GM23338 (cell line): ENCODE data around the gene CDC14A. TPM values are rescaled to one million over a fixed set of nuclear protein-coding genes. Genes with fewer than 3 reads are reported as not detected.

ENCODE experiments used
- ATAC-seq: fragments of 200-7000 bp; cut with Tn5 transposase; 3 replicates; pipeline ENCODE4 v1.9.1; 2020
- DNase-seq: peaks from one replicate; pipeline ENCODE4 v3.0.0-alpha.2; 2015; ENCODE audit warnings: low spot score
- H2AFZ ChIP-seq: fragments of 200-600 bp; sonication (generic); 2 replicates; pipeline ENCODE4 v1.8.0; 2016; ENCODE audit warnings: antibody characterized with exemption, mild to moderate bottlenecking, moderate library complexity
- H3F3A ChIP-seq: fragments of 200-600 bp; sonication (generic); replicated peaks from 2 replicates; pipeline ENCODE4 v1.8.0; 2017; ENCODE audit warnings: antibody characterized with exemption, mixed run types, low read depth
- H3K27ac ChIP-seq: fragments of 200-600 bp; sonication (generic); 2 replicates; pipeline ENCODE4 v1.6.1; 2016; ENCODE audit warnings: low read depth
- H3K27me3 ChIP-seq: fragments of 200-600 bp; sonication (generic); 2 replicates; pipeline ENCODE4 v1.8.0; 2016; ENCODE audit warnings: mild to moderate bottlenecking, mixed run types, moderate library complexity; ENCODE audit not compliant: insufficient read depth
- H3K36me3 ChIP-seq: fragments of 200-600 bp; sonication (generic); 2 replicates; pipeline ENCODE4 v1.8.0; 2016; ENCODE audit warnings: mild to moderate bottlenecking; ENCODE audit not compliant: insufficient read depth
- H3K4me1 ChIP-seq: fragments of 200-600 bp; sonication (generic); 2 replicates; pipeline ENCODE4 v1.8.0; 2016; ENCODE audit warnings: mild to moderate bottlenecking, moderate library complexity; ENCODE audit not compliant: insufficient read depth
- H3K4me2 ChIP-seq: fragments of 200-600 bp; sonication (generic); 2 replicates; pipeline ENCODE4 v1.7.1; 2017; ENCODE audit warnings: mixed run types
- H3K4me3 ChIP-seq: fragments of 200-600 bp; sonication (generic); 2 replicates; pipeline ENCODE4 v1.6.1; 2016; ENCODE audit warnings: mixed run types
- H3K79me2 ChIP-seq: fragments of 200-600 bp; sonication (generic); replicated peaks from 2 replicates; pipeline ENCODE4 v1.8.0; 2017; ENCODE audit warnings: mild to moderate bottlenecking; ENCODE audit not compliant: insufficient read depth
- H3K9me2 ChIP-seq: fragments of 200-600 bp; sonication (generic); 2 replicates; pipeline ENCODE4 v1.8.0; 2017; ENCODE audit not compliant: insufficient read depth
- H4K20me1 ChIP-seq: fragments of 200-600 bp; sonication (generic); replicated peaks from 2 replicates; pipeline ENCODE4 v1.8.0; 2017; ENCODE audit warnings: mild to moderate bottlenecking; ENCODE audit not compliant: insufficient read depth
- H3K27ac Mint-ChIP-seq: 2 replicates; pipeline ENCODE4 v1.8.0; 2020; ENCODE audit warnings: inconsistent platforms, mild to moderate bottlenecking, moderate library complexity, mixed read lengths
- H3K27me3 Mint-ChIP-seq: 3 replicates; pipeline ENCODE4 v1.8.0; 2022; ENCODE audit warnings: low read depth, mild to moderate bottlenecking, moderate library complexity, mixed read lengths, inconsistent platforms; ENCODE audit not compliant: insufficient read depth, poor library complexity
- H3K36me3 Mint-ChIP-seq: 3 replicates; pipeline ENCODE4 v1.8.0; 2021; ENCODE audit warnings: low read depth, mild to moderate bottlenecking, inconsistent platforms, moderate library complexity, mixed read lengths
- H3K4me1 Mint-ChIP-seq: 3 replicates; pipeline ENCODE4 v1.8.0; 2020; ENCODE audit warnings: mild to moderate bottlenecking, inconsistent platforms, mixed read lengths
- H3K4me3 Mint-ChIP-seq: 3 replicates; pipeline ENCODE4 v1.8.0; 2021; ENCODE audit warnings: moderate library complexity, mild to moderate bottlenecking, inconsistent platforms, mixed read lengths
- H3K9me3 Mint-ChIP-seq: 3 replicates; pipeline ENCODE4 v1.8.0; 2020; ENCODE audit warnings: moderate library complexity, mild to moderate bottlenecking, inconsistent platforms, mixed read lengths
- POLR2AphosphoS5 ChIP-seq: IDR thresholded peaks from 2 replicates; pipeline ENCODE4 v1.6.1; 2016; ENCODE audit warnings: antibody characterized with exemption, low read depth
- REST ChIP-seq: IDR thresholded peaks from one replicate; pipeline ENCODE4 v1.6.1; 2018; ENCODE audit warnings: antibody characterized with exemption; ENCODE audit not compliant: unreplicated experiment
- STAT1 ChIP-seq: IDR thresholded peaks from one replicate; pipeline ENCODE4 v1.6.1; 2016; ENCODE audit warnings: antibody characterized with exemption; ENCODE audit not compliant: unreplicated experiment
- ZNF462 ChIP-seq: fragments of 250-450 bp; sonication (Bioruptor Pico); IDR thresholded peaks from 2 replicates; pipeline ENCODE4 v1.5.0; 2020; ENCODE audit warnings: mild to moderate bottlenecking, moderate library complexity
- polyA plus RNA-seq: library from polyadenylated mRNA; unstranded; fragments of >200 nt; fragmentation: Nextera tagmentation; extraction: Ambion mirVana; gene quantifications from 2 replicates; pipeline ENCODE4 v1.2.1, GENCODE V29; 2016
- total RNA-seq: library from RNA; depleted of rRNA; stranded (reverse); fragments of >200 nt; shearing (Covaris generic); gene quantifications from 2 replicates; pipeline ENCODE4 v1.2.3, GENCODE V29; 2014

CDC14A gene
- total and polyA plus RNA-seq, 2 experiments from 2014 or later, result 11.1 to 20.8 TPM

GRCh38 chr1:100346387-100346786 is 5.9 kb upstream of the CDC14A start (continued):
- TF ChIP-seq ZNF462 (CRISPR knock-in tag) (no peak), POLR2AphosphoS5 (no peak)

- no peak for DNase-seq
- Mint-ChIP-seq H3K4me1 (peaks cover 5% of the 10 kb centered on the region), H3K36me3 (no peaks in the 10 kb centered on the region), H3K27ac (no peak overlapping the region), H3K9me3 (no peaks in the 10 kb centered on the region), H3K4me3 (no peak overlapping the region), H3K27me3 (peaks cover 12% of the 10 kb centered on the region)
- Histone ChIP-seq H3K4me3 (no peak overlapping the region), H3K4me1 (no peaks in the 10 kb centered on the region), H3K27ac (no peak overlapping the region), H2AFZ (no peak overlapping the region), H4K20me1 (no peaks in the 10 kb centered on the region), H3K79me2 (no peaks in the 10 kb centered on the region), H3K36me3 (no peaks in the 10 kb centered on the region), H3K27me3 (no peaks in the 10 kb centered on the region), H3K9me2 (no peaks in the 10 kb centered on the region), H3K4me2 (no peak overlapping the region), H3F3A (no peaks in the 10 kb centered on the region)
- TF ChIP-seq STAT1, result no peak
- no peak for TF ChIP-seq POLR2AphosphoS5
- TF ChIP-seq REST, result no peak
- no peak for ATAC-seq
Observed at GRCh38 chr1:100347009-100347966, 5.0 kb upstream of the CDC14A start.
